ENCODE results near the gene PTPN1. TPM values are rescaled to one million over a fixed set of nuclear protein-coding genes. Genes with fewer than 3 reads are reported as not detected.
A peak's percentile ranks its signal among the peaks of the same experiment; 100 is the strongest.

PTPN1 gene
- total and polyA plus RNA-seq, 2 of the 4 experiments (the other 2 are of a cell fraction) = 31.7 to 37.4 TPM

- peaks cover 35% of the 10 kb centered on the region for H3K4me1 ChIP-seq (ENCODE audit: control insufficient read depth, insufficient read depth, low read length)
These were observed 50.7 kb downstream of the PTPN1 start for GRCh38 chr20:50560867-50561266.

More at GRCh38 chr20:50560867-50561266, 50.7 kb downstream of the PTPN1 start:
- Histone ChIP-seq H3K36me3 (ENCODE audit: control insufficient read depth, insufficient read depth, low read length) (peaks cover 31% of the 10 kb centered on the region), H2BK15ac (ENCODE audit: low read depth, low read length) (peak overlapping the region; percentile 99), H3K4ac (ENCODE audit: low read depth, low read length) (peak overlapping the region; percentile 99), H3K56ac (ENCODE audit: extremely low read depth, insufficient read depth, low read length) (peak overlapping the region; percentile 72), H2AK5ac (ENCODE audit: low read depth, low read length) (peak overlapping the region; percentile 100), H3K9ac (ENCODE audit: low read depth, low read length) (peak overlapping the region; percentile 36), H3K27me3 (ENCODE audit: control insufficient read depth, insufficient read depth, low read length) (no peaks in the 10 kb centered on the region), H4K5ac (ENCODE audit: low read depth, low read length) (peak overlapping the region; percentile 48), H2BK20ac (ENCODE audit: low read depth, low read length) (peak overlapping the region; percentile 91), H3K18ac (ENCODE audit: low read depth, low read length) (peak overlapping the region; percentile 49), H3K4me3 (ENCODE audit: insufficient read depth, low read depth, low read length) (no peak overlapping the region), H4K20me1 (ENCODE audit: insufficient read depth, low read length) (peaks cover 11% of the 10 kb centered on the region; the same call in 1 of the 2 replicates), H3K14ac (replicated peaks; ENCODE audit: low read depth, low read length) (peak overlapping the region; percentile 98), H2AFZ (replicated peaks; ENCODE audit: low read length, poor library complexity) (peak overlapping the region; percentile 64), H2BK120ac (ENCODE audit: low read depth, low read length) (peak overlapping the region; percentile 89), H2BK5ac (ENCODE audit: low read depth, low read length, poor library complexity, severe bottlenecking) (peak overlapping the region; percentile 91), H3K9me3 (ENCODE audit: control insufficient read depth, insufficient read depth, low read length) (no peaks in the 10 kb centered on the region), H3K27ac (ENCODE audit: insufficient read depth, low read length) (peak overlapping the region; percentile 85), H4K91ac (ENCODE audit: insufficient read depth, low read depth, low read length) (peak overlapping the region; percentile 97), H3K4me2 (ENCODE audit: low read depth, low read length) (peak overlapping the region; percentile 35), H3K23ac (ENCODE audit: low read depth, low read length) (peak overlapping the region; percentile 95), H3K9me1 (ENCODE audit: insufficient read depth, low read length) (peaks cover 35% of the 10 kb centered on the region), H2AK9ac (replicated peaks; ENCODE audit: low read depth, low read length, poor library complexity) (peak overlapping the region; percentile 88), H3K79me1 (ENCODE audit: low read depth in 1 of 2, low read length in 2 of 2) (peaks cover 47 to 91% of the 10 kb centered on the region in 2 experiments), H4K8ac (ENCODE audit: low read depth in 2 of 2, low read length in 2 of 2) (peak overlapping the region; percentile 87 to 88)
- no TSS peak for BruUV-seq (replicated peaks)
- 93% methylated on average over 2 of the region's 5 CpGs; no CpG with 5 or more reads in 1 of the 2 experiments for WGBS, 2 experiments (ENCODE audit: extremely low coverage in 2 of 2, insufficient read length in 1 of 2)
- DNase-seq = no peak
- intact Hi-C loops (cut with micrococcal nuclease) (loop anchor here (1.0 to 2.0 kb wide), 2 partner anchors 27 to 50 kb away; partner anchors contain the start of gene PTPN1), dilution Hi-C loops (cut with HindIII; ENCODE audit: low sequenced_read_pairs, unreplicated experiment) (no loop called here), in situ Hi-C loops (cut with MboI; ENCODE audit: low sequenced_read_pairs) (no loop called here)
- CTCF ChIA-PET = no interaction called here
- TF ChIP-seq RCOR1 (IDR thresholded peaks at IDR 0.05; ENCODE audit: insufficient replicate concordance, low read length) (no peak), MAFK (IDR thresholded peaks at IDR 0.05; ENCODE audit: low read depth, low read length) (no peak), SMC3 (IDR thresholded peaks at IDR 0.05; ENCODE audit: low read depth, low read length) (no peak), CTCF (conservative IDR thresholded peaks at IDR 0.05; ENCODE audit: low read depth, low read length) (no peak), POLR2A (IDR thresholded peaks at IDR 0.05; ENCODE audit: low read depth, low read length) (no peak), BHLHE40 (IDR thresholded peaks at IDR 0.05; ENCODE audit: low read depth, low read length) (no peak)
- ATAC-seq (ENCODE audit: low read depth) = no peak
- POLR2A ChIA-PET (ENCODE audit: unreplicated experiment) = no interaction called here
